HepG2 (cell line): ENCODE data around the gene ITGAE.

ENCODE experiments used
- CBX2 ChIP-seq, 2 experiments: fragments of 200-600 bp in 1 of 2; sonication (generic); formaldehyde crosslinking in 1 of 2; IDR thresholded peaks; 2 replicates each; pipeline versions ENCODE4 v1.7.0 to v1.8.1; 2018 to 2022; ENCODE audit warnings: low read depth in 2 of 2, low read length in 1 of 2, mild to moderate bottlenecking in 1 of 2, missing genetic modification reagents in 1 of 2
- SNAPC2 ChIP-seq: sonication (generic); formaldehyde crosslinking; IDR thresholded peaks from 2 replicates; pipeline ENCODE4 v1.8.1; 2022; ENCODE audit warnings: mild to moderate bottlenecking, missing genetic modification reagents
- TF ChIP-seq, protein P1 (sequence below): IDR thresholded peaks from 2 replicates; pipeline ENCODE4 v1.6.1; 2016; ENCODE audit warnings: control low read depth

GRCh38 chr17:3800362-3801271 is at the start of gene ITGAE:
- no peak for TF ChIP-seq SNAPC2
- TF ChIP-seq CBX2 (IDR thresholded peaks at IDR 0.05; ENCODE audit: low read depth, low read length) = no peak
- no peak for TF ChIP-seq CBX2 (CRISPR knock-in tag; IDR thresholded peaks at IDR 0.05; ENCODE audit: low read depth)
- TF ChIP-seq, protein P1, sequence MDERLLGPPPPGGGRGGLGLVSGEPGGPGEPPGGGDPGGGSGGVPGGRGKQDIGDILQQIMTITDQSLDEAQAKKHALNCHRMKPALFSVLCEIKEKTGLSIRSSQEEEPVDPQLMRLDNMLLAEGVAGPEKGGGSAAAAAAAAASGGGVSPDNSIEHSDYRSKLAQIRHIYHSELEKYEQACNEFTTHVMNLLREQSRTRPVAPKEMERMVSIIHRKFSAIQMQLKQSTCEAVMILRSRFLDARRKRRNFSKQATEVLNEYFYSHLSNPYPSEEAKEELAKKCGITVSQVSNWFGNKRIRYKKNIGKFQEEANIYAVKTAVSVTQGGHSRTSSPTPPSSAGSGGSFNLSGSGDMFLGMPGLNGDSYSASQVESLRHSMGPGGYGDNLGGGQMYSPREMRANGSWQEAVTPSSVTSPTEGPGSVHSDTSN (CRISPR knock-in tag) = no peak
